SU-DHL-6 (cell line): ENCODE data around the gene ID3.

Source experiments
- H2AFZ ChIP-seq: fragments of 200-600 bp; sonication (generic); 2 replicates; pipeline ENCODE4 v1.6.1; 2014; ENCODE audit warnings: low read depth, mild to moderate bottlenecking, moderate library complexity, mixed read lengths, antibody characterized with exemption, low read length; ENCODE audit not compliant: severe bottlenecking
- H3F3A ChIP-seq: fragments of 200-600 bp; shearing (Covaris generic); 2 replicates; pipeline ENCODE4 v1.6.0; 2016; ENCODE audit warnings: antibody characterized with exemption, mild to moderate bottlenecking; ENCODE audit not compliant: insufficient read depth
- H3K27ac ChIP-seq: fragments of 200-600 bp; sonication (generic); 2 replicates; pipeline ENCODE4 v1.5.1; 2016; ENCODE audit warnings: low read depth, mild to moderate bottlenecking, low read length, moderate library complexity, mixed read lengths
- H3K27me3 ChIP-seq: fragments of 200-600 bp; sonication (generic), shearing (Covaris generic); 2 replicates; pipeline ENCODE4 v1.6.0; 2014; ENCODE audit warnings: mild to moderate bottlenecking, low read length
- H3K36me3 ChIP-seq: fragments of 200-600 bp; sonication (generic); 2 replicates; pipeline ENCODE4 v1.6.1; 2014; ENCODE audit warnings: mild to moderate bottlenecking, low read length, mixed read lengths
- H3K4me2 ChIP-seq: fragments of 300-600, 200-600 bp; shearing (Covaris generic), sonication (generic); 2 replicates; pipeline ENCODE4 v1.6.0; 2014; ENCODE audit warnings: low read length, low read depth, mild to moderate bottlenecking; ENCODE audit not compliant: poor library complexity, severe bottlenecking
- H3K4me3 ChIP-seq: fragments of 200-600 bp; sonication (generic); 2 replicates; pipeline ENCODE4 v1.5.1; 2014; ENCODE audit warnings: antibody characterized with exemption, low read length, mild to moderate bottlenecking, mixed read lengths; ENCODE audit not compliant: insufficient read depth, poor library complexity, severe bottlenecking
- H3K79me2 ChIP-seq: fragments of 200-600 bp; sonication (generic); 2 replicates; pipeline ENCODE4 v1.6.1; 2014; ENCODE audit warnings: mild to moderate bottlenecking, low read length, moderate library complexity; ENCODE audit not compliant: insufficient read depth
- H3K9ac ChIP-seq: fragments of 200-600 bp; sonication (generic); 2 replicates; pipeline ENCODE4 v1.7.0; 2014; ENCODE audit warnings: mild to moderate bottlenecking, low read length
- H3K9me2 ChIP-seq: fragments of 200-600 bp; sonication (generic); replicated peaks from 2 replicates; pipeline ENCODE4 v1.6.1; 2014; ENCODE audit warnings: low read length; ENCODE audit not compliant: insufficient read depth
- H3K9me3 ChIP-seq: fragments of 200-600 bp; sonication (generic); 2 replicates; pipeline ENCODE4 v1.6.1; 2014; ENCODE audit warnings: low read length, mixed read lengths; ENCODE audit not compliant: insufficient read depth
- H4K20me1 ChIP-seq: fragments of 200-600 bp; sonication (generic); 2 replicates; pipeline ENCODE4 v1.6.1; 2014; ENCODE audit warnings: low read depth, mild to moderate bottlenecking, antibody characterized with exemption, low read length, moderate library complexity, mixed read lengths
- EZH2phosphoT487 ChIP-seq: fragments of 200-600 bp; sonication (generic), shearing (Covaris generic); conservative IDR thresholded peaks from 2 replicates; pipeline ENCODE4 v1.6.1; 2018; ENCODE audit warnings: mild to moderate bottlenecking, antibody characterized with exemption, low read length, moderate library complexity, mixed read lengths
- TF ChIP-seq, protein P1 (sequence below): fragments of 200-600 bp; sonication (generic); IDR thresholded peaks from one replicate; pipeline ENCODE4 v1.5.1; 2017; ENCODE audit warnings: antibody characterized with exemption, mild to moderate bottlenecking, low read length, moderate library complexity; ENCODE audit not compliant: insufficient read depth, poor library complexity, severe bottlenecking

The ID3 gene

DNA sequence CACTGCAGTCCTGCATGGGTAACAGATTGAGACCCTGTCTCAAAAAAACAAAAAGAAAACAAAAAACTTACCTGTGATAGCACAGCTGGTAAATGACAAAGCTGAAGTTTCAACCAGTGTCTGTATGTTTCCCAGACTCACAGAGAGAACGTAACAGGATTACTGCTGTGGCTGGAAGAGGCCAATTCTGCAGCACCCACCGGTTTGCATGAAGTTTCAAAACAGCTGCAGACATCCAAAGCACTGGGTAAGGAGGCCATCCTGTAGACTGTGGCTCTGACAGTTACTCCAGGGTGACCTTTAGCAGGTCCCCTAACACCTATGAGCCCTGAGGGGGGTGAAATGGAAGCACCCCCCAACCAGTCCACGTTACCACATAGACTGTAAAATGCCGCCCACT is 7.5 kb downstream of the ID3 start:
- H3K9me2 ChIP-seq: no peaks in the 10 kb centered on the region
- H3K4me2 ChIP-seq: no peak overlapping the region
- peaks cover 23% of the 10 kb centered on the region for H3F3A ChIP-seq
- H3K9ac ChIP-seq: no peak overlapping the region
- H3K4me3 ChIP-seq: no peak overlapping the region
- TF ChIP-seq, protein P1, sequence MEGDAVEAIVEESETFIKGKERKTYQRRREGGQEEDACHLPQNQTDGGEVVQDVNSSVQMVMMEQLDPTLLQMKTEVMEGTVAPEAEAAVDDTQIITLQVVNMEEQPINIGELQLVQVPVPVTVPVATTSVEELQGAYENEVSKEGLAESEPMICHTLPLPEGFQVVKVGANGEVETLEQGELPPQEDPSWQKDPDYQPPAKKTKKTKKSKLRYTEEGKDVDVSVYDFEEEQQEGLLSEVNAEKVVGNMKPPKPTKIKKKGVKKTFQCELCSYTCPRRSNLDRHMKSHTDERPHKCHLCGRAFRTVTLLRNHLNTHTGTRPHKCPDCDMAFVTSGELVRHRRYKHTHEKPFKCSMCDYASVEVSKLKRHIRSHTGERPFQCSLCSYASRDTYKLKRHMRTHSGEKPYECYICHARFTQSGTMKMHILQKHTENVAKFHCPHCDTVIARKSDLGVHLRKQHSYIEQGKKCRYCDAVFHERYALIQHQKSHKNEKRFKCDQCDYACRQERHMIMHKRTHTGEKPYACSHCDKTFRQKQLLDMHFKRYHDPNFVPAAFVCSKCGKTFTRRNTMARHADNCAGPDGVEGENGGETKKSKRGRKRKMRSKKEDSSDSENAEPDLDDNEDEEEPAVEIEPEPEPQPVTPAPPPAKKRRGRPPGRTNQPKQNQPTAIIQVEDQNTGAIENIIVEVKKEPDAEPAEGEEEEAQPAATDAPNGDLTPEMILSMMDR: no peak
- no peak for TF ChIP-seq EZH2phosphoT487
- H2AFZ ChIP-seq: no peak overlapping the region
- no peaks in the 10 kb centered on the region for H3K27me3 ChIP-seq
- H3K79me2 ChIP-seq: no peaks in the 10 kb centered on the region
- H4K20me1 ChIP-seq: no peaks in the 10 kb centered on the region
- H3K9me3 ChIP-seq: no peaks in the 10 kb centered on the region
- H3K27ac ChIP-seq: no peak overlapping the region
- no peaks in the 10 kb centered on the region for H3K36me3 ChIP-seq

DNA sequence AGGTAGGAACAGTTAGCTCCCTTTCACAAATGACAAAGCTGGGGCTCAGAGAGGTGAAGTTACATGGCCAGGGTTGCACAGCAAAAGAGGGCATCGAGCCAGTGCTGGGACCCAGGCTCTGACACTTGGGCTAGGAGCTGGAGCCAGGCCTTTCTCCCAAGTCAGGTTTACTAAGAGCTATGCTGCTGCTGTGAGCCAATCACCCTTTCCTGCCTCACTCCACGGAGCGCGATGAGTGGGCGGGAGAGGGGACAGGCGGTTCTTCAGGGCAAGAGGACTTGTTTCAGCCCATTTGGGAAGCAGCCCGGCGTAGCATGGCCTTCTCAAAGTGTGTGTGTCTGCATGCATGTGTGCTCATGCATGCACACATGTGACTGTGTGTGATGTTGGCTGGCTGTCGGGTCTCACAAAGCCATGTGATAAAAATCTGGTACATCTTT is 10.6 kb downstream of the ID3 start:
- Histone ChIP-seq H3K27me3 (no peaks in the 10 kb centered on the region), H3F3A (peaks cover 5% of the 10 kb centered on the region; the same call in 1 of the 2 replicates), H3K4me3 (no peak overlapping the region), H3K4me2 (no peak overlapping the region), H4K20me1 (no peaks in the 10 kb centered on the region), H2AFZ (no peak overlapping the region), H3K9me3 (no peaks in the 10 kb centered on the region), H3K36me3 (no peaks in the 10 kb centered on the region), H3K9me2 (no peaks in the 10 kb centered on the region), H3K79me2 (no peaks in the 10 kb centered on the region), H3K9ac (no peak overlapping the region), H3K27ac (no peak overlapping the region)
- no peak for TF ChIP-seq EZH2phosphoT487
- TF ChIP-seq, protein P1: no peak

DNA sequence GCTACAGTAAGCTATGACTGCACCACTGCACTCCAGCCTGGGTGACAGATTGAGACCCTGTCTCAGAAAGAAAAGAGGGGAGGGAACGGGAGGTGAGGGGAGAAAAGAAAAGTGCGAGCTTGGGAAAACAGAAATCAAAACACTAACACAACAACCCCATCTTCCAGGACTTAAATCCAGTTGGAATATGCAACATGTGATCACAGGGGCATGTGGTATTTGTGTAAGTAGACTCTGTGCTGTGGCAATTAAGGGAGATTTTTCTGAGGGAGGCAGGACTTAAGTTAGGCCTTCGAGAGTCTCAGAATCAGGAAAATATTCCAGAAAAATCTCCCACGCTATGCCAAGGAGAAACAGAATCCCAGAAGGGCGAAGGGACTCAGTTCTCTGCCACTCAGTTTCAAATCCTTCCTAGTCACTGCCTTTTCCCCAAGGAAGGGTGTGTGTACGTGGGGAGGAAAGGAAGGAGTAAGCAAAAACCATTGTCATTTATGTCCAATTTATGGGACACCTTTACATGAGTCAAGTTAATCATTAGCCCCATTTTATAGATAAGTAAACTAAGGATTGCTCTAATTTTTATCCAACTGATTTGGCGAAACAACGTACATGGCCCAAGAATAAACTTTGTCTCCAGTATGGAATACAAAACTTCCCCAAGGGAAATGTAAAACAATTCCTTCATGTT is 12.3 kb downstream of the ID3 start:
- Histone ChIP-seq H3K9me3 (no peaks in the 10 kb centered on the region), H3K27me3 (no peaks in the 10 kb centered on the region), H4K20me1 (no peaks in the 10 kb centered on the region), H3K27ac (no peak overlapping the region), H2AFZ (no peak overlapping the region), H3K4me2 (no peak overlapping the region), H3K79me2 (no peaks in the 10 kb centered on the region), H3K9me2 (no peaks in the 10 kb centered on the region), H3F3A (peaks cover 5% of the 10 kb centered on the region; the same call in 1 of the 2 replicates), H3K9ac (no peak overlapping the region), H3K36me3 (no peaks in the 10 kb centered on the region), H3K4me3 (no peak overlapping the region)
- TF ChIP-seq, protein P1: no peak
- no peak for TF ChIP-seq EZH2phosphoT487
